NCI-H187 (cell line): ENCODE data around the gene NUP160.
"Not testable (repeated sequence)": the region's sequence is repeated elsewhere in the genome, so short reads cannot be mapped to it uniquely, and the experiment has no call there.

Experiments used
- DNase-seq, 2 experiments: peaks; one replicate each; lab custom pipeline; 2025; lab: John Stamatoyannopoulos, UW

NUP160 gene

DNA sequence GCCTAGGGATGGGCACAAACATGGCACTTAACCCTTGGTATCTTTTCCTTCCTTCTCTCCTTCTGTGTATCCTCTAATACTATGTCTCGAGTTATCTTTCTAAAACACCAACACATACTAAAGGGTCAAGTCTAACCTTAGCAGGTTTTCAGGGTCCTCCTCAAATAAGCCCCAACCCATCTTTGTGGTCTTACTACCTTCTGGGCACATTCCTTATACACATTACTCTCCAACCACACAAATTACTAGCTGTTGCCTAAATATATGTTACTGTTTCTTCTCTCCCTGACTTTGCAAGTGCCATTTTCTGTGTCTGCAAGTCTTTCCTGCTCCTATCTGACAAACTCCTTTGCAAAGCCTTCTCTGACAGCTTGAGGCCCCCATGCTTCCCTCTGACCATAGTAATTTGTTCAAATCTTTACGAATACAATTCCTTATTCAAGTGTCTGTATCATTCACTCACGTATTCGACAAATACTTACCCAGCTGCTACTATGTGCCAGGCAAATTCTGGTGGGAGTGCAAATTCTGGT is 15.8 kb upstream of the NUP160 start:
- DNase-seq = no peak

DNA sequence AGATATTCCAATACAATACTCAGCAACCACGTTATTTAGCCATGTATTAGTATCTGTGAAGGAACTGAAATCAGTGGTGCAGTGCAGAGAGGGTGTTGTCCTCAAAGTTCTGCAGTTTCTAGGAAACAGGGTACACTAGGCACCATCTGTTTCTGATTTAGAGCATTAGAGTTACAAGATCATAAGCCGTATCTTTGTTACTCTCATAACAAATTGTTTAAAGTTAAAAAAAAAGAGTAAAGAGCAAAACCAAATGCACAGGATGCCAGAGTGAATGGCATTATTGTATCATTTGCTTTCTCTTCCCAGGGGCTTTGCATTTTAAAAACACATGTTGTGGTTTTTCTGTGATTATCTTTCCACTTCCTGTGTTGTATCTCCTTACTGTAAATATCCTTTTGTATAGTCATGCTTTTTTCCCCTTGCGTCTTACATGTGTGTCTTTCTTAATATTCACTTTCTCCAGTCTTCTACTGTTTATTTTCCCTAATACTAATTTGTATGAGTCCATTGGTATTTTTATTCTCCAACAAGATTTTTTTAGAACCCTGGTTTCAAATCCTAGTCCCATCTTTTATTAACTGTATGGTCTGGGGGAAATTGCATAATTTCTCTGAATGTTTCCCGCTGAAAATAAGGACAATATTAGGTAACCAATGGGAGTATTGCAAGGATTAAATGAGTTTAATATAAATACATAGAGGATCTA is 15.2 kb upstream of the NUP160 start:
- DNase-seq = no peak

DNA sequence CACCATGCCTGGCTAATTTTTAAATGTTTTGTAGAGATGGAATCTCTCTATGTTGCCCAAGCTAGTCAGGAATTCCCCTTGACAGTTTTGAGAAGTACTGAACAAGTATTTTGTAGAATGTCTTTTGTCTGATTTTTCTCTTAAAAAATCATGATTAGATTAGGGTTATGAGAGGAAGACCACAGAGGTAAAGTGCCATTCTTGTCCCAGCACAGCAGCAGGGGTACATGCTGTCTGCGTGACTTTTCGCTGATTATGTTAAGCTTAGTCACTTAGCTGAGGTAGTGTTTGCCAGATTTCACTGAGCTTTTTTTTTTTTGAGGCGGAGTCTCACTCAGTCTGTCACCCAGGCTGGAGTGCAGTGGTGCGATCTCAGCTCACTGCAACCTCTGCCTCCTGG is 13.6 kb upstream of the NUP160 start:
- no peak for DNase-seq

DNA sequence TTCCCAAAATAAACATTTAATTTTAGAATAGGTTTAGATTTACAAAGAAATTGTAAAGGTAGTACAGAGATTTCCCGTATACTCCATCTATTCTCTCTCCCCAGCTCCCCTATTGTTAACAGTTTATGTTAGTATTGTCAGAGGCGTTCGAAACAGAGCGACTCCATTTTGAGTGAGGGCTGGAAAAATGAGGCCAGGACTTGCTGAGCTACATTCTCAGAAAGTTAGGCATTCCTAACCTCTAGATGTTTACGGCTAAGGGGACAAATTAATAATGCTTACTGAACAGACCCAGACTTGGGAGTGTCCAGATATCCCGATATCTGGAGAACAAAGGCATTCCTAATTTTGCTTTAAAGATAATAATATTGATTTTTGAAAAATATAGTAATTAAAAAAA is 12.4 kb upstream of the NUP160 start:
- no peak for DNase-seq

DNA sequence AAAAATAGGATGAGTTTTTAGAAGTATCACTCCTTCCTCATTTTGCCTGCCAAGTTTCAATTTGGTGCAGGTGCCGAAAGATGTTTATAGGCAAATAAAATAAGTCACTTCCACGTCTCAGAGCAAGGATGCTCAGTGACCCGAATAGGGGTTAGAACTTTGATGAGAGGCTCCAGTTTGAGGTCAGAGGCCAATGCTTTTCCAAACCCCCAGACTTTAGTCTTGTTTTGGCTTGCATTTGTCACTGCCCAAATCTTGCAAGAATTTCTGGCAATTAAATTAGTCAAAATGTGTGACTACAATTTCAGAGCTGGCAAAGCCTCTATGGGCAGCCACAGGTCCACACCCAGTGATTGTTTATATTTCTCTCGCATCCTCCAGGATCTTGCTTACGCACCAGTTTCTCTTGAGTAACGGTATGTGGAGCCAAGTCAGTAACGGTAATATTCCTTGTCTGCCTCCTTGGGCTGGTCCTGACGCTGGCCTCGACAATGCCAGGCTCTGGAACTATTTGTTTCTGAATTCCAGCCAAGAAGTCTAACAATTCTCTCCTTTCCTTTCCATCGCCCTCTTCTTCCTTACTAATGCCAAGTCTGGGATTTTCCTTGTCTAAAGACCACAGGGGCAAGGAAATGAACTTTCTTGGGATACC is 9.9 kb upstream of the NUP160 start:
- no peak for DNase-seq

DNA sequence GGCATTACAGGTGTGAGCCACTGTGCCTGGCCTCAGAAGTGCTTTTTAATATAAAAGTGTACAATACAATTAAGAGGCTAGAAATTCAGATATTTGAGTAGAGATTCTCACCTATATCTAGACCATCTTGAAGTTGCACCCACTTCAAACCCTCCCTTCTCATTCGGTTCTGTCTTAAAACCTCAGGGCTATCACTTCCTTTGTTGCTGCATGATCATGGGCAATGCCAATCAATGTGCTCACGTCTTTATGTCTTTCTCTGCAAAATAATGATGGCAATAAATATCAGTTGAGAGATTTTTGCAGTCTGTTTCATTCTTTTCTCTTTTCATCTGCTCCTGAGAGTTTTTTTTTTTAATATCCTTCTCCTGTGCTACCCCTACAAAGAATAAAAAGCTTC is 9.3 kb upstream of the NUP160 start:
- DNase-seq = no peak

DNA sequence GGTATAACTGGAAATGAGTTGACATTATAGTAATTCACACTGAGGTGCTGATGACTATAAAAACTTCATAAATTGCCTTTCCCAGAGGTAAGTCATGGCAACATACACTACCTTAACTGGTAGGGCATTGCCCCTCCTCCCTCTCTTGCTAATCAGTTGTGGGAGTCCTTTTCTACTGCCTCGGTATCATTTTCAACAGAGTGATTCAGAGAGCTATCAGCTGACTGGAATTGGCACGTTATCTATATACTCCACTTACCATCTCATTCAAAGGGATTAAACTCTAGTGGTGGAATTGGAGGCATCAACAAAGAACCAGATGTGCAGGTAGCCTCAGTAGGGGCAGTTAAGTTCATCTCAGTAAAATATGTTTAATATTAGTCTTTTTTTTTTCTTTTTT is 8.0 kb upstream of the NUP160 start:
- DNase-seq = no peak

DNA sequence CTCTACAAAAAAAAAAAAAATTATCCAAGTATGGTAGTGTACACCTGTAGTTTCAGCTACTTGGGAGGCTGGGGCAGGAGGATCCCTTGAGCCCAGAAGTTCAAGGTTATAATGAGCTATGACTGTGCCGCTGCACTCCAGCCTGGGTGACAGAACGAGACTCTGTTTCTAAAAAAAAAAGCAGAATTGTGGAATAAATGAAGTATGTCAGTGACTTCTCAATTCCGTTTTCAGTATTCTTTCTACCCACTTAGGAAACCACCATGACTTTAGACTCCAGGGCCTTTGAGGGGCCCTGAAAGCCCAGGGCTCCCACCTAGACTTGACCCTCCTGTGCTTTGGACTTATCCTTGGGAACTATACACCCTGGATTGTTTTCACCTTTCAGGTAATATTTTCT is 6.5 kb upstream of the NUP160 start:
- no peak for DNase-seq

DNA sequence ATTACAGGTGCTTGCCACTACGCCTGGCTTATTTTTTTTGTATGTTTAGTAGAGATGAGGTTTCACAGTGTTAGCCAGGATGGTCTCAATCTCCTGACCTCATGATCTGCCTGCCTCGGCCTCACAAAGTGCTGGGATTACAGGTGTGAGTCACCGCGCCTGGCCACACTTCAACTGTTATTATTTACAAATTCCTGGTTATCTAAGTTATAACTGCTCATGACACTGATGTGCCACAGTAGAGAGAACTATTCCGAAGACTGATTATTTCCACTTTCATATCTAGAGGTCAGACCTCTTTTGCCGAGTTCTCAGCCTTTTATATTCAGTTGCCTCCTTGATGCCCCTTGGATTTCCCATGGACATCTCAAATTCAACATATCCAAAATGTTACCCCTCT is 3.9 kb upstream of the NUP160 start:
- no peak for DNase-seq

DNA sequence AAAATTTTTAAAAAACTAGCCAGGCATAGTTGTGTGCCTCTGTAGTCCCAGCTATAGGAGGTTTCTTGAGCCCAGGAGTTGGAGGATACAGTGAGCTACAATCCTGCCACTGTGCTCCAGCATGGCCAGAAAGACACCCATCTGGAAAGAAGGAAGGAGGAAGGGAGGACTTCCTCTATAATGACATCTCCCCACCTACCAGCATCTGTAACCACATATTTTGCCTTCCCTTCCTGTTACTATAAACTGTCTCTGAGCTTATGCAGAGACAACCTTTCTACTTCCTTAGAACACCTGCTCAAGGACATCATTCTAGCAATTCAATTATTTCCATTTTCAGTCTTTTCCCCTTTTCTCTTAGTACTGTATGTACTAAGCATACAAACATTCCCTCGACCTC is 2.2 kb upstream of the NUP160 start:
- no peak for DNase-seq

DNA sequence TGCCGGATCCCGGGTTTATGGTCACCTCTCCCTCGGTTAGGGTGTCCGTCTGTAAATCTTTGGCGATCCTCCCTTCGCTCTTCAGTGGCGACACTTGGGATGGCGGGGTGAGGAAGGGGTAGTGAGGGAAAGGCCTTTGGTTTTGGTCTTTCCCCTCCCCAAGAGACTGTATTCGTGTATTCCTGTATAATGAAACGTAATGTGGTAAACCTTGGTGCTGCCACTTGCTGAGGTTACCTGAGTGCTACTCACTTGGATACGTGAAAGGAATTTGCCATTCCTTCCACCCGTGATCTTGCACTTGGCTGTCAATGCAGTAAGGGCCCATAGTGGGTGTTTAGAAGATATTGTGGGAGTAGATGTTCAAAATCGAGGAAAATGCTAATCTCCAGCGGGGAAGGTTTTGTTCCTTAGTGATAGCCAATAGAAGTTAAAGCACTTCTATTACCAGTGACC is 578 bp upstream of the NUP160 start:
- DNase-seq = no peak

DNA sequence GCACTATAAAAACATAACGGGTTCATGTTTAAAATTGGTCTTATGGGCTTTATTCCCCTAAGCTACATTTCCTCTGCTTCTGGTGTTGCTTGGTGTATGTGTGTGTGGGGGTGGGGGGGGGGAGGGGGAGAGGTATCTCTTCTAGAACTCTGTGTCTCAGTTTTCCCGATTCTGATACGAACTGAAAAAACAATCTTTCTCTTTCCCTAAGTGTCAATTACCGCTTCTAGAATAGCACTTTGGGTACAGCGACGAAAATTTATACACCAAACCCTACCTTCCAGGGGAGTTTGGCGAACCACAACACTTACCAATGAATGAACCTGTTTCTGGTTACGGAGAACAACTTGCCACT is 636 bp downstream of the NUP160 start:
- no peak for DNase-seq

DNA sequence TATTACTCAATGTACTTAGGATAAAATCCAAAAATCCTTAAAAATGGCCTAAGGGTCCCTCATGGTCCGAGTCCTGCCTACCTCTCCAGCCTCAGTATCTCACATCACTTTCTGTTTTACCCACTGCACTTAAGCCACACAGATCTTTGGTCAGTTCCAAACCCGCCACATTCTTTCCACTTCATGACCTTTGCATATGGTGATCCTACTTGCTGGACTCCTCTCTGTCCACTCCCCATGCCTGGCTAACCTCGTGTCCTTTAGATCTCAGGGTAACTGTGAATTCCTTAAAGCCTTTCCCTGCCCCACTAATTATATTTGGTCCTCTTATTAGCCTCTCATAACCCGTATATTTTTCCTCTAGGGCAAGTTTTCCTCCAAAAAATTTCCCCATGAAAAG is 1.2 kb downstream of the NUP160 start:
- no peak for DNase-seq

DNA sequence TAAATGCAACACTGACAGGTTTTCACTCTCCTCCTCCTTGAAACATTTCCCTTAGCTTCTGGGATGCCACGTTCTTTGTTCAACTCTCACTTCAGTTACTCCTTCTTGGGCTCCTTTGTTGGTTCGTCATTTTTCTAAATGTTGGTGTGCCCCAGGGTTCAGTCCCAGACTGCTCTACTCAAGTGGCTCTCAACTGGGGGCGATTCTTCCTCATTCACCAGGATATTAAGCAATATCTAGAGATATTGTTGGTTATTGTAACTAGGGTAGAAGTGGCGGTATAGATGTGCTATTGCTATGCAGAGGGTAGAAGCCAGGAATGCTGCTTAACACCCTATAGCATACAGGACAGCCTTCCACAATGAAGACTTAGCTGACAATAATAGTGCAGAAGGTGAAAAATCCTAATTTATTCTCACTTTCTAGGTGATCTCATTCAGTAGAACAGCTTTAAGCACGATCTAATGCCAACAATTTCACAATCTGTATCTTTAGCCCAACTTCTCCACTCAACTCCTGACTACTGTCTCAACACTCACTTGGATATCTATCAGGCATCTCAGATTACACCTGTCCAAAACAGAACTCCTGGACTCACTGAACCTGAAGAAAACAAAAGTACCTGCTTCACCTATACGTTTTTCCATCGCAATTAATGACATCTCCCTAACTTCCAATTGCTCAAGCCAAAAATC is 4.6 kb downstream of the NUP160 start:
- no peak for DNase-seq

DNA sequence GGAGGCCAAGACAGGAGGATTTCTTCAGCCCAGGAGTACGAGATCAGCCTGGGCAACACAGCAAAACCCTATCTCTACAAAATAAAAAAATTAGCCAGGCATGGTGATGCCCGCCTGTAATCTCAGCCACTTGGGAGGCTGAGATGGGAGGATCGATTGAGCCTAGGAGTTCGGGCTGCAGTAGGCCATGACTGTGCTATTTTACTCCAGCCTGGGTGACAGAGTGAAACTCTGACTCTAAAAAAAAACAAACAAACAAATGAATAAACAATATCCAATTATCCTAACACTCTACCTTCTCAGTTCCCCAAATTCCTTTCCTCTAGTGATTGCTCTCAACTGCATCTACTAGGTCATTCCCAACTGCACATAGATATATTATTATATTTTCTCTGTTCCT is 5.4 kb downstream of the NUP160 start:
- DNase-seq = no peak

DNA sequence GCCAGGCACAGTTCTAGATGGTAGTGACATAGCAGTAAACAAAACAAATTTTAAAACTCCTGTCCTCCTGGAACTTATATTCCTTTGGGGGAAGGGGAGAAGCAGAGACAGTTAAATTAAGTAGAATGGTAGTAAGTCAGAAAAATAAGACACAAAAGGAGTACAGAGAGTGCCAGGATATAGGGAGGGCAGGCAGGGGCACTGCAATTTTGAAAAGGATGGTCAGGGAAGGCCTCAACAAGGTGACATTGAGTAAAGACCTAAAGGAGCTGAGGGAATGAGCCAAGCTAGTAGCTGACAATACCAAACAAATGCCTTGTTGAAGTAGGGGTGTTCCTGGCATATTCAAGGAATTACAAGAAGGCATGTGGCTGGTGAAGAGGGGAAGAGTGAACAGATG is 10.2 kb downstream of the NUP160 start:
- DNase-seq = no peak

DNA sequence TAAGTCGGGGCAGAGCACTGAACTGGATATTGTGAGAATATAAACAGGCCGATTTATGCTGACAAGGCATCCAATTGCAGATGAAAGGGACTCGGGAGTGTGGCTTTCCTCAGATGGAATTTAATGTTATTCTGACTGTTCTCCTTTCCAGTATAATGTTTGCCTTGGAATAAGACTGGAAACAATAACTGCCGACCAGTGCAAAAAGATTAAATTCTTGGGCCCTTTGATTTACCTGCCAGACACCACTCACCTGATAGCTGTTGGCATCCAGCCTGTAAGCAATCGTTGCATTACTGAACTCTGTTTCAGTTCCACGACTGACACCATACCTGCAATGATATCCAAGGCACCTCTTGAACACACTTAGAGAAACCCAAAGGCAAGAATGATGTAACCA is 10.9 kb downstream of the NUP160 start:
- DNase-seq = no peak

DNA sequence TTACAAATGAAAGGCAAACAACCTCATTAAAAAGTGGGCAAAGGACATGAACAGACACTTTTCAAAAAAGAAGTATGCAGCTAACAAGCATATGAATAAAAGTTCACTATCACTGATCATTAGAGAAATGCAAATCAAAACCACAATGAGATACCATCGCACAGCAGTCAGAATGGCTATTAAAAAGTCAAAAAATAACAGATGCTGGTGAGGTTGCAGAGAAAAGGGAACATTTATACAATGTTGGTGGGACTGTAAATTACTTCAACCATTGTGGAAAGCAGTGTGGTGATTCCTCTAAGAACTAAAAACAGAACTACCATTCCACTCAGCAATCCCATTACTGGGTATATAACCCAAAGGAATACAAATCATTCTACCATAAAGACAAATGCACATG is 18.1 kb downstream of the NUP160 start:
- not testable (repeated sequence) for DNase-seq

DNA sequence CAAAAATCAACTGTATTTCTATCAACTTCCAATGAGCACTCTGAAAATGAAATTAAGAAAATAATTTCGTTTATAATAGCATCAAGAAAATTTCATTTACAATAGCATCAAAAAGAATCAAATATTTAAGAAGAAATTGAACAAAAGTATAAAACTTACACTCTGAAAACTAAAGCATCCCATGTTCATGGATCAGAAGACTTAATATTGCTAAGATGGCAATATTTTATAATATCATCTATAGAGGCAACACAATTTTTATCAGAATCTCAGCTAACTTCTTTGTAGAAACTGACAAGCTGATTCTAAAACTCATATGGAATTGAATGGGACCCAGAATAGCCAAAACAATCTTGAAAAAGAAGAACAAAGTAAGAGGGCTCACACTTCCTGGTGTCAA is 19.9 kb downstream of the NUP160 start:
- no peak for DNase-seq

DNA sequence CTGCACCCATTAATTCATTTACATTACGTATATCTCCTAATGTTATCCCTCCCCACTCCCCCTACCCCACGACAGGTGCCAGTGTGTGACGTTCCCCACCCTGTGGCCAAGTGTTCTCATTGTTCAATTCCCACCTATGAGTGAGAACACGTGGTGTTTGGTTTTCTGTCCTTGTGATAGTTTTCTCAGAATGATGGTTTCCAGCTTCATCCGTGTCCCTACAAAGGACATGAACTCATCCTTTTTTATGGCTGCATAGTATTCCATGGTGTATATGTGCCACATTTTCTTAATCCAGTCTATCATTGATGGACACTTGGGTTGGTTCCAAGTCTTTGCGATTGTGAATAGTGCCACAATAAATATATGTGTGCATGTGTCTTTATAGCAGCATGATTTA is 25.5 kb downstream of the NUP160 start:
- DNase-seq = not testable (repeated sequence)

DNA sequence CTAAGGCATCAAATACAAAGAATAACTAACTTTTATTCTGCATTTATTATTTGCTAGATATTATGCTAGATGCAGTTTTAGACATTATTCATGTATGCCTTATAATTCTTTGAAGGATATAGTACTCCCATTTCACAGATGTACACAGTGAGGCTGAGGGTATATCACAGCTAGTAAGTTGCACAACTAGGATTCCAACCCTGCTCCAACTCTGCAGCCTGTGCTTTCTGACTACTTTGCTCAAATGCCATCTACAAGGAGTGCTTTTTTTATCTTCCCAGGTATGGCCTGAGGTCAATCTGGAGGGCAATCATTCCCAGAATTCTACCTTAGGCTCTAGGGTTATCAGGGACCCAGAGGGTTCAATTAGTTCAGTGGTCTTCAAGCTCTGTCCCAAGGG is 28.4 kb downstream of the NUP160 start:
- DNase-seq = no peak

DNA sequence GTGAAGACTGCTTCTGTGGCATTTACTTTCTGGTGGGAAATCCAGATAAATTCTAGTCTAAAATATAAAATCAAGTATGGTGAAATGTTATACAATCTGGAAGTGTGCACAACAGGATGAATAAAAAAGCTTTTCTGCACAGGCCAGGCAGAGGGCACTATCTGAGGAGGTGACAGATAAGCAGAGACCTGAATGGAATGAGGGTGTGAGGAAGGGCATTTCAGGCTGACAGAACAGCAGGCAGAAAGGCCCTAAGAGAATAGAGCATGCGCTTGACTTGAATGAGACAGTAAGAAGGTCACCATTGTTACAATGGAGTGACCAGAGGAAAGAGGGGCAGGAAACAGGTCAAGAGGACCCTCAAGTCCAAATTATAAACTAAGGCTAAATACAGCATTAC is 47.4 kb downstream of the NUP160 start:
- no peak for DNase-seq

DNA sequence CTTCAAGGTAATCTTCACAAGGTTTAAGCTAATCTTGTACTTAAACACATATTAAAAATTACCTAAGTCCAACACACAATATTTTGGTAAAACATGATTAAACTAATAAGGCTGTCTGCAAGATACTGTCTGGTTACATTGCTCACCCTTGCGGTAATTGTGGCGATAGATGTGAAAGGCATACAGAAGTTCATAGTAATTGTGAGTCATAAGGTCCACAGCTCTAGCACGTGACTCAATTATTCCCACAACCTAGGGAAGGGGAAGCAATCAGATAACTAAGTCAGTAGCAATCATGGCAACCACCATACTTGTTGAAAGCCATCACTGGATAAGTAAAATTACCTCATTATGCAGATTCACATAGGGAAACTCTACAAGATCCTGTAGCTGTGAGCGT is 50.5 kb downstream of the NUP160 start:
- no peak for DNase-seq
